SU-DHL-6 (cell line): ENCODE results near the gene SRRT.

Source experiments
- H2AFZ ChIP-seq: fragments of 200-600 bp; sonication (generic); 2 replicates; pipeline ENCODE4 v1.6.1; 2014; ENCODE audit warnings: low read depth, mild to moderate bottlenecking, moderate library complexity, mixed read lengths, antibody characterized with exemption, low read length; ENCODE audit not compliant: severe bottlenecking
- H3F3A ChIP-seq: fragments of 200-600 bp; shearing (Covaris generic); 2 replicates; pipeline ENCODE4 v1.6.0; 2016; ENCODE audit warnings: antibody characterized with exemption, mild to moderate bottlenecking; ENCODE audit not compliant: insufficient read depth
- H3K27ac ChIP-seq: fragments of 200-600 bp; sonication (generic); 2 replicates; pipeline ENCODE4 v1.5.1; 2016; ENCODE audit warnings: low read depth, mild to moderate bottlenecking, low read length, moderate library complexity, mixed read lengths
- H3K27me3 ChIP-seq: fragments of 200-600 bp; sonication (generic), shearing (Covaris generic); 2 replicates; pipeline ENCODE4 v1.6.0; 2014; ENCODE audit warnings: mild to moderate bottlenecking, low read length
- H3K36me3 ChIP-seq: fragments of 200-600 bp; sonication (generic); 2 replicates; pipeline ENCODE4 v1.6.1; 2014; ENCODE audit warnings: mild to moderate bottlenecking, low read length, mixed read lengths
- H3K4me2 ChIP-seq: fragments of 300-600, 200-600 bp; shearing (Covaris generic), sonication (generic); 2 replicates; pipeline ENCODE4 v1.6.0; 2014; ENCODE audit warnings: low read length, low read depth, mild to moderate bottlenecking; ENCODE audit not compliant: poor library complexity, severe bottlenecking
- H3K4me3 ChIP-seq: fragments of 200-600 bp; sonication (generic); 2 replicates; pipeline ENCODE4 v1.5.1; 2014; ENCODE audit warnings: antibody characterized with exemption, low read length, mild to moderate bottlenecking, mixed read lengths; ENCODE audit not compliant: insufficient read depth, poor library complexity, severe bottlenecking
- H3K79me2 ChIP-seq: fragments of 200-600 bp; sonication (generic); 2 replicates; pipeline ENCODE4 v1.6.1; 2014; ENCODE audit warnings: mild to moderate bottlenecking, low read length, moderate library complexity; ENCODE audit not compliant: insufficient read depth
- H3K9ac ChIP-seq: fragments of 200-600 bp; sonication (generic); 2 replicates; pipeline ENCODE4 v1.7.0; 2014; ENCODE audit warnings: mild to moderate bottlenecking, low read length
- H3K9me2 ChIP-seq: fragments of 200-600 bp; sonication (generic); replicated peaks from 2 replicates; pipeline ENCODE4 v1.6.1; 2014; ENCODE audit warnings: low read length; ENCODE audit not compliant: insufficient read depth
- H3K9me3 ChIP-seq: fragments of 200-600 bp; sonication (generic); 2 replicates; pipeline ENCODE4 v1.6.1; 2014; ENCODE audit warnings: low read length, mixed read lengths; ENCODE audit not compliant: insufficient read depth
- H4K20me1 ChIP-seq: fragments of 200-600 bp; sonication (generic); 2 replicates; pipeline ENCODE4 v1.6.1; 2014; ENCODE audit warnings: low read depth, mild to moderate bottlenecking, antibody characterized with exemption, low read length, moderate library complexity, mixed read lengths
- EZH2phosphoT487 ChIP-seq: fragments of 200-600 bp; sonication (generic), shearing (Covaris generic); conservative IDR thresholded peaks from 2 replicates; pipeline ENCODE4 v1.6.1; 2018; ENCODE audit warnings: mild to moderate bottlenecking, antibody characterized with exemption, low read length, moderate library complexity, mixed read lengths
- TF ChIP-seq, protein P1 (sequence below): fragments of 200-600 bp; sonication (generic); IDR thresholded peaks from one replicate; pipeline ENCODE4 v1.5.1; 2017; ENCODE audit warnings: antibody characterized with exemption, mild to moderate bottlenecking, low read length, moderate library complexity; ENCODE audit not compliant: insufficient read depth, poor library complexity, severe bottlenecking

The SRRT gene

DNA sequence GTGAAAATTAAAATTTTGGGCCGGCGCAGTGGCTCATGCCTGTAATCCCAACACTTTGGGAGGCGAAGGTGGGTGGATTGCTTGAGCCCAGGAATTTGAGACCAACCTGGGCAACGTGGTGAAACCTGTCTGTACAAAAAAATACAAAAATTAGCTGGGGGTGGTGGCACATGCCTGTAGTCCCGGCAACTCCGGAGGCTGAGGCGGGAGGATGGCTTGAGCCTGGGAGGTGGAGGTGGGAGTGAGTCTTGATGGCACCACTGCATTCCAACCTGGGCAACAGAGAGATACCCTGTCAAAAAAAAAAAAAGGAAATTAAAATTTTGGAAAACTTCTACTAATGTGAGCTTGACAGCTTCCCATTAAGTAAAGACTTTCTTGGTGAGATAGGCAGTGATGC is 3.1 kb downstream of the SRRT start:
- H3F3A ChIP-seq: no peaks in the 10 kb centered on the region
- TF ChIP-seq EZH2phosphoT487: no peak
- TF ChIP-seq, protein P1, sequence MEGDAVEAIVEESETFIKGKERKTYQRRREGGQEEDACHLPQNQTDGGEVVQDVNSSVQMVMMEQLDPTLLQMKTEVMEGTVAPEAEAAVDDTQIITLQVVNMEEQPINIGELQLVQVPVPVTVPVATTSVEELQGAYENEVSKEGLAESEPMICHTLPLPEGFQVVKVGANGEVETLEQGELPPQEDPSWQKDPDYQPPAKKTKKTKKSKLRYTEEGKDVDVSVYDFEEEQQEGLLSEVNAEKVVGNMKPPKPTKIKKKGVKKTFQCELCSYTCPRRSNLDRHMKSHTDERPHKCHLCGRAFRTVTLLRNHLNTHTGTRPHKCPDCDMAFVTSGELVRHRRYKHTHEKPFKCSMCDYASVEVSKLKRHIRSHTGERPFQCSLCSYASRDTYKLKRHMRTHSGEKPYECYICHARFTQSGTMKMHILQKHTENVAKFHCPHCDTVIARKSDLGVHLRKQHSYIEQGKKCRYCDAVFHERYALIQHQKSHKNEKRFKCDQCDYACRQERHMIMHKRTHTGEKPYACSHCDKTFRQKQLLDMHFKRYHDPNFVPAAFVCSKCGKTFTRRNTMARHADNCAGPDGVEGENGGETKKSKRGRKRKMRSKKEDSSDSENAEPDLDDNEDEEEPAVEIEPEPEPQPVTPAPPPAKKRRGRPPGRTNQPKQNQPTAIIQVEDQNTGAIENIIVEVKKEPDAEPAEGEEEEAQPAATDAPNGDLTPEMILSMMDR: no peak
- H3K27me3 ChIP-seq: no peaks in the 10 kb centered on the region
- H3K9me3 ChIP-seq: no peaks in the 10 kb centered on the region
- peak overlapping the region; percentile 83 for H3K4me2 ChIP-seq
- H2AFZ ChIP-seq: no peak overlapping the region
- H3K27ac ChIP-seq: no peak overlapping the region
- no peak overlapping the region for H3K9ac ChIP-seq
- H3K79me2 ChIP-seq: peaks cover 75% of the 10 kb centered on the region
- H4K20me1 ChIP-seq: peaks cover 21% of the 10 kb centered on the region; the same call in 1 of the 2 replicates
- H3K4me3 ChIP-seq: no peak overlapping the region
- H3K9me2 ChIP-seq: no peaks in the 10 kb centered on the region
- peaks cover 19% of the 10 kb centered on the region for H3K36me3 ChIP-seq

DNA sequence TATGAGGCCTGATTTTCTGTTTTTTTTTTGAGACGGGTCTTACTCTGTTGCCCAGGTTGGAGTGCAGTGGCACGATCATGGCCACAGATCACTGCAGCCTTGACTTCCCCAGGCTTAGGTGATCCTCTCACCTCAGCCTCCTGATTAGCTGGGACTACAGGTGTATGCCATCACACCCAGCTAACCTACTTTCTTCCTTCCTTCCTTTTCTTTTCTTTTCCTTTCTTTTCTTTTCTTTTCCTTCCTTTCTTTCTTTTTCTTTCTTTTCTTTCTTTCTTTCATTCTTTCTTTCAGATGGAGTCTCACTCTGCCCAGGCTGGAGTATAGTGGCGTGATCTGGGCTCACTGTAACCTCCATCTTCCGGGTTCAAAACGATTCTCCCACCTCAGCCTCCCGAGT is 3.8 kb downstream of the SRRT start:
- Histone ChIP-seq H3K27ac (no peak overlapping the region), H4K20me1 (peaks cover 21% of the 10 kb centered on the region; the same call in 1 of the 2 replicates), H3K27me3 (no peaks in the 10 kb centered on the region), H3K36me3 (peaks cover 26% of the 10 kb centered on the region), H3K4me3 (no peak overlapping the region), H2AFZ (no peak overlapping the region), H3K79me2 (peaks cover 81% of the 10 kb centered on the region), H3F3A (no peaks in the 10 kb centered on the region), H3K9ac (no peak overlapping the region), H3K4me2 (no peak overlapping the region), H3K9me3 (no peaks in the 10 kb centered on the region), H3K9me2 (no peaks in the 10 kb centered on the region)
- TF ChIP-seq EZH2phosphoT487: no peak
- TF ChIP-seq, protein P1: no peak

DNA sequence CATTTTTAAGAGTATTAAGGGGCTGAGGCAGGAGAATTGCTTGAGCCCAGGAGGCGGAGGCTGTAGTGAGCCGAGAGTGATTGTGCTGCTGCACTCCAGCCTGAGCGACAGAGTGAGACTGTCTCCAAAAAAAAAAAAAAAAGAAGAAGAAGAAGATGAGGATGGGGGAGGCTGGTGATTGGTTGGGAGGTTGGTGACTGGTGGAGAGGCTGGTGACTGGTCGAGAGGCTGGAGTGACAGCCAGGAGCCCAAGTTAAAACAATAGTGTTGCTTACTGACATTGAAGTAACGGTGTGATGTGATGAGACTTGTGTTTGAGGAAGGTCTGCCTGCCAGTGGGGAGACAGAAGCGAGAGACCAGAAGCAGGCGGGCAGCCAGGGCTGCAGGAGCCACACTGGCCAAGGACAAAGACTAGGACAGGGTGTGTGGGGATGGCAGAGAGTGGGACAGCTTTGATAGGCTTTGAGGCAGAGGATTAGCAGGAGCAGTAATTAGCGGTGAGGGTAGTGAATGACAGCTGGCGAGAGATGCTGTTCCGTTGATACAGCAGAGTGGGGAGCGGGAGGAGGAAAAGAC is 4.9 kb downstream of the SRRT start:
- H3K27me3 ChIP-seq: no peaks in the 10 kb centered on the region
- peaks cover 30% of the 10 kb centered on the region for H3K36me3 ChIP-seq
- no peak overlapping the region for H3K4me2 ChIP-seq
- H3K9me3 ChIP-seq: no peaks in the 10 kb centered on the region
- no peak overlapping the region for H3K9ac ChIP-seq
- peaks cover 81% of the 10 kb centered on the region for H3K79me2 ChIP-seq
- H3K4me3 ChIP-seq: no peak overlapping the region
- H3K27ac ChIP-seq: no peak overlapping the region
- peaks cover 21% of the 10 kb centered on the region; the same call in 1 of the 2 replicates for H4K20me1 ChIP-seq
- no peak overlapping the region for H2AFZ ChIP-seq
- no peaks in the 10 kb centered on the region for H3K9me2 ChIP-seq
- H3F3A ChIP-seq: no peaks in the 10 kb centered on the region; the same call in 1 of the 2 replicates
- TF ChIP-seq EZH2phosphoT487: no peak
- TF ChIP-seq, protein P1: no peak
